SK-N-SH (cell line): ENCODE measurements around the gene LCN9. TPM values are rescaled to one million over a fixed set of nuclear protein-coding genes. Genes with fewer than 3 reads are reported as not detected.

ENCODE experiments used
- CTCF ChIA-PET: fragments of 300-600, 350-600 bp; formaldehyde crosslinking; extraction: SDS; loops from one replicate; lab custom pipeline; 2021; lab: Yijun Ruan, JAX
- POLR2A ChIA-PET: fragments of 350-600 bp; sonication (Branson Sonifier 250); formaldehyde crosslinking; extraction: SDS; loops from one replicate; lab custom pipeline; 2020; ENCODE audit warnings: antibody characterized with exemption, inconsistent platforms; lab: Yijun Ruan, JAX
- DNase-seq: peaks from one replicate; pipeline ENCODE4 v3.0.0; 2012
- H2AFZ ChIP-seq: fragments of 200-600 bp; sonication (generic); 2 replicates; pipeline ENCODE4 v1.8.1; 2016; ENCODE audit warnings: antibody characterized with exemption, mild to moderate bottlenecking, low read depth
- H3F3A ChIP-seq: fragments of 200-600 bp; sonication (generic); replicated peaks from 2 replicates; pipeline ENCODE3; 2016; ENCODE audit warnings: antibody characterized with exemption, mild to moderate bottlenecking; ENCODE audit not compliant: insufficient read depth
- H3K27ac ChIP-seq, 2 experiments: fragments of 200-500 bp in 1 of 2; fragments of 200-600 bp in 1 of 2; sonication (Bioruptor generic) in 1 of 2; sonication (generic), shearing (Covaris generic) in 1 of 2; 2 replicates each; pipeline versions ENCODE4 v1.5.1 to v1.6.1; 2014 to 2016; ENCODE audit warnings: low read depth in 2 of 2, inconsistent platforms in 1 of 2, low read length in 1 of 2, mild to moderate bottlenecking in 1 of 2, mixed read lengths in 1 of 2
- H3K27me3 ChIP-seq: fragments of 200-600 bp; sonication (generic), shearing (Covaris generic); 2 replicates; pipeline ENCODE4 v1.6.1; 2016; ENCODE audit warnings: mixed run types; ENCODE audit not compliant: insufficient read depth
- H3K36me3 ChIP-seq, 2 experiments: fragments of 200-500 bp in 1 of 2; fragments of 200-600 bp in 1 of 2; sonication (Bioruptor generic) in 1 of 2; sonication (generic) in 1 of 2; replicated peaks in 1 of 2; 2 replicates each; pipeline versions ENCODE3 to v1.5.1; 2014 to 2016; ENCODE audit warnings: low read length in 1 of 2, mild to moderate bottlenecking in 1 of 2; ENCODE audit not compliant: insufficient read depth in 2 of 2, control insufficient read depth in 1 of 2
- H3K4me1 ChIP-seq, 2 experiments: fragments of 200-500 bp in 1 of 2; fragments of 200-600 bp in 1 of 2; sonication (Bioruptor generic) in 1 of 2; sonication (generic), shearing (Covaris generic) in 1 of 2; 2 replicates each; pipeline versions ENCODE4 v1.5.1 to v1.6.1; 2014 to 2016; ENCODE audit warnings: low read depth in 1 of 2, low read length in 1 of 2, mixed run types in 1 of 2; ENCODE audit not compliant: insufficient read depth in 2 of 2, control insufficient read depth in 1 of 2
- H3K4me2 ChIP-seq: fragments of 200-600 bp; sonication (generic), shearing (Covaris generic); 2 replicates; pipeline ENCODE4 v1.6.1; 2017; ENCODE audit warnings: mixed run types
- H3K4me3 ChIP-seq, 2 experiments: fragments of 200-500 bp in 1 of 2; fragments of 200-600 bp in 1 of 2; sonication (Bioruptor generic) in 1 of 2; sonication (generic), shearing (Covaris generic) in 1 of 2; 2 replicates each; pipeline versions ENCODE4 v1.5.1 to v1.8.1; 2014 to 2016; ENCODE audit warnings: low read depth in 2 of 2, inconsistent platforms in 1 of 2, low read length in 1 of 2, mild to moderate bottlenecking in 1 of 2, mixed read lengths in 1 of 2, moderate library complexity in 1 of 2
- H3K79me2 ChIP-seq: fragments of 200-600 bp; sonication (generic); 2 replicates; pipeline ENCODE4 v1.8.1; 2017; ENCODE audit warnings: mild to moderate bottlenecking; ENCODE audit not compliant: insufficient read depth
- H3K9ac ChIP-seq: fragments of 200-600 bp; sonication (generic); 2 replicates; pipeline ENCODE4 v1.6.1; 2017; ENCODE audit warnings: mixed run types
- H3K9me2 ChIP-seq: fragments of 200-600 bp; sonication (generic); 2 replicates; pipeline ENCODE4 v1.6.1; 2017; ENCODE audit warnings: mixed run types
- H3K9me3 ChIP-seq: fragments of 200-600 bp; sonication (generic); 2 replicates; pipeline ENCODE4 v1.6.1; 2017; ENCODE audit warnings: mixed run types, mild to moderate bottlenecking, moderate library complexity
- H4K20me1 ChIP-seq: fragments of 200-600 bp; sonication (generic); 2 replicates; pipeline ENCODE4 v1.6.1; 2017; ENCODE audit warnings: mild to moderate bottlenecking, mixed run types; ENCODE audit not compliant: insufficient read depth
- CHD2 ChIP-seq: fragments of 150-350 bp; IDR thresholded peaks from 2 replicates; pipeline ENCODE4 v1.6.1; 2018; ENCODE audit warnings: low read length; ENCODE audit not compliant: partially characterized antibody
- CTCF ChIP-seq: fragments of 200-600 bp; sonication (generic); IDR thresholded peaks from 2 replicates; pipeline ENCODE4 v1.6.1; 2017; ENCODE audit warnings: antibody characterized with exemption, mild to moderate bottlenecking, moderate library complexity
- ELF1 ChIP-seq: IDR thresholded peaks from 2 replicates; pipeline ENCODE4 v1.4.0; 2012
- EP300 ChIP-seq, 2 experiments: IDR thresholded peaks; 2 replicates each; pipeline versions ENCODE4 v1.4.0 to v1.6.1; 2012; ENCODE audit warnings: borderline replicate concordance in 1 of 2, low read depth in 1 of 2, low read length in 1 of 2
- EZH2phosphoT487 ChIP-seq: fragments of 200-600 bp; sonication (generic); IDR thresholded peaks from 2 replicates; pipeline ENCODE4 v1.6.1; 2017; ENCODE audit warnings: low read depth, mixed run types, mild to moderate bottlenecking, antibody characterized with exemption, moderate library complexity, borderline replicate concordance
- FOXM1 ChIP-seq: IDR thresholded peaks from 2 replicates; pipeline ENCODE4 v1.4.0; 2012; ENCODE audit warnings: low read depth, mild to moderate bottlenecking
- GABPA ChIP-seq: IDR thresholded peaks from 2 replicates; pipeline ENCODE4 v1.4.0; 2012; ENCODE audit warnings: low read depth, mild to moderate bottlenecking
- JUND ChIP-seq: IDR thresholded peaks from 2 replicates; pipeline ENCODE4 v1.4.0; 2012
- RCOR1 ChIP-seq: fragments of 150-350 bp; IDR thresholded peaks from 2 replicates; pipeline ENCODE4 v1.6.1; 2017; ENCODE audit warnings: antibody characterized with exemption, low read length
- RXRA ChIP-seq: IDR thresholded peaks from 2 replicates; pipeline ENCODE4 v1.4.0; 2012; ENCODE audit warnings: low read depth, mild to moderate bottlenecking, borderline replicate concordance
- SIN3A ChIP-seq: IDR thresholded peaks from 2 replicates; pipeline ENCODE4 v1.6.1; 2012; ENCODE audit warnings: low read depth, mild to moderate bottlenecking, low read length, moderate library complexity, borderline replicate concordance
- TAF1 ChIP-seq: IDR thresholded peaks from 2 replicates; pipeline ENCODE4 v1.6.1; 2012; ENCODE audit warnings: low read depth, mild to moderate bottlenecking, low read length, moderate library complexity, borderline replicate concordance
- TEAD4 ChIP-seq: IDR thresholded peaks from 2 replicates; pipeline ENCODE4 v1.4.0; 2012; ENCODE audit warnings: mild to moderate bottlenecking, borderline replicate concordance; ENCODE audit not compliant: insufficient read depth
- USF1 ChIP-seq: IDR thresholded peaks from 2 replicates; pipeline ENCODE4 v1.4.0; 2012; ENCODE audit warnings: low read depth, borderline replicate concordance
- USF2 ChIP-seq: fragments of 150-350 bp; IDR thresholded peaks from 2 replicates; pipeline ENCODE4 v1.6.1; 2017; ENCODE audit warnings: antibody characterized with exemption, low read length, low read depth, borderline replicate concordance
- ZBTB33 ChIP-seq: IDR thresholded peaks from 2 replicates; pipeline ENCODE4 v1.4.0; 2012; ENCODE audit warnings: low read depth, borderline replicate concordance
- WGBS: methylation state at CpG from one replicate; pipeline ENCODE4 v1.1.6; 2017; ENCODE audit warnings: low lambda C conversion rate; 5-methylcytosine and 5-hydroxymethylcytosine counted together
- polyA plus RNA-seq, 3 experiments: library from polyadenylated mRNA; depleted of rRNA; stranded (reverse); fragments of >200 nt; gene quantifications; 2 replicates each; pipeline ENCODE4 v1.2.3, GENCODE V29; 2012

LCN9 gene
- polyA plus RNA-seq, 1 of the 3 experiments (the other 2 are of a cell fraction) = not detected

- Histone ChIP-seq H3K9me3 (no peaks in the 10 kb centered on the region), H3K36me3 (no peaks in the 10 kb centered on the region), H3K9ac (no peak overlapping the region), H3K79me2 (no peaks in the 10 kb centered on the region), H3K4me2 (no peak overlapping the region), H3K4me1 (no peaks in the 10 kb centered on the region), H3K4me3 (no peak overlapping the region), H3K27me3 (no peaks in the 10 kb centered on the region), H3K9me2 (no peaks in the 10 kb centered on the region), H2AFZ (no peak overlapping the region), H3F3A (no peaks in the 10 kb centered on the region), H3K27ac (no peak overlapping the region), H4K20me1 (no peaks in the 10 kb centered on the region)
- POLR2A ChIA-PET = no interaction called here
- DNase-seq = no peak
- TF ChIP-seq SIN3A (no peak), USF2 (no peak), USF1 (no peak), CTCF (no peak), ZBTB33 (no peak), JUND (no peak), EP300 (IDR thresholded peaks at IDR 0.05; ENCODE audit: borderline replicate concordance in 1 of 2, low read depth in 1 of 2, low read length in 1 of 2) (no peak), TAF1 (no peak), EZH2phosphoT487 (no peak), TEAD4 (no peak), FOXM1 (no peak), CHD2 (no peak), ELF1 (no peak), RXRA (no peak), RCOR1 (no peak), GABPA (no peak)
- 44% methylated on average over 4 of the region's 13 CpGs for WGBS
- CTCF ChIA-PET = interaction anchor here (0.7 to 0.8 kb wide), 2 partner anchors 25 to 37 kb away, joined by 3 read pairs; partner anchors contain the start of gene KCNT1
Observed at GRCh38 chr9:135676891-135677290, 13.8 kb downstream of the LCN9 start.
